ENCODE measurements around the gene BOD1. TPM values are rescaled to one million over a fixed set of nuclear protein-coding genes. Genes with fewer than 3 reads are reported as not detected.

The BOD1 gene
- total and polyA plus RNA-seq, 3 donors from 2014 or later: 59.4 to 88.1 (median 70.1) TPM

DNA sequence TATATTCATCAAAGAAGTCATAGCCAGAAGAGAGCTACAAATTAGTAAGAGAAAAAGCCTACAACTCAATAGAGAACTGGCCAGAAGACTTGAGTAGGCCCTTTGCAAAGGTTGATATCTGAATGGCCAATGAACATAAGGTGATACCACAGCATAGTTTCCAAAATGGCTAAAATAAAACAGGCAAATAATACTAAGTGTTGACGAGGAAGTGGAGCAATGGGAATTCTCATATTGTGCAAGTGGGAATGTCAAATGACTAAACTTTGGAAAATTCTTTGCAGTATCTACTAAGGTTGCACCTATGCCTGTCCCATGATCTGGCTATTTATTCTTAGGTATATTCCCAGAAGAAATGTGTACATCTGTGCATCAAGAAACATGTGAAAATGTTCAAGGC is 48.3 kb downstream of the BOD1 start:
- 88 to 96% methylated on average over 1 of the region's 1 CpG for WGBS, 2 donors
- no peak for DNase-seq
- no peak for TF ChIP-seq POLR2A (IDR thresholded peaks at IDR 0.05)
- TF ChIP-seq, protein P1, sequence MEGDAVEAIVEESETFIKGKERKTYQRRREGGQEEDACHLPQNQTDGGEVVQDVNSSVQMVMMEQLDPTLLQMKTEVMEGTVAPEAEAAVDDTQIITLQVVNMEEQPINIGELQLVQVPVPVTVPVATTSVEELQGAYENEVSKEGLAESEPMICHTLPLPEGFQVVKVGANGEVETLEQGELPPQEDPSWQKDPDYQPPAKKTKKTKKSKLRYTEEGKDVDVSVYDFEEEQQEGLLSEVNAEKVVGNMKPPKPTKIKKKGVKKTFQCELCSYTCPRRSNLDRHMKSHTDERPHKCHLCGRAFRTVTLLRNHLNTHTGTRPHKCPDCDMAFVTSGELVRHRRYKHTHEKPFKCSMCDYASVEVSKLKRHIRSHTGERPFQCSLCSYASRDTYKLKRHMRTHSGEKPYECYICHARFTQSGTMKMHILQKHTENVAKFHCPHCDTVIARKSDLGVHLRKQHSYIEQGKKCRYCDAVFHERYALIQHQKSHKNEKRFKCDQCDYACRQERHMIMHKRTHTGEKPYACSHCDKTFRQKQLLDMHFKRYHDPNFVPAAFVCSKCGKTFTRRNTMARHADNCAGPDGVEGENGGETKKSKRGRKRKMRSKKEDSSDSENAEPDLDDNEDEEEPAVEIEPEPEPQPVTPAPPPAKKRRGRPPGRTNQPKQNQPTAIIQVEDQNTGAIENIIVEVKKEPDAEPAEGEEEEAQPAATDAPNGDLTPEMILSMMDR (IDR thresholded peaks at IDR 0.05): no peak
- no peaks in the 10 kb centered on the region for H3K27me3 ChIP-seq
- no peak overlapping the region for H3K27ac ChIP-seq
- H3K4me1 ChIP-seq: peaks cover 6% of the 10 kb centered on the region
- H3K4me3 ChIP-seq: no peak overlapping the region
- intact Hi-C loops (cut with DNase I; ENCODE audit: low total_unique reads): no loop called here
- no peaks in the 10 kb centered on the region for H3K36me3 ChIP-seq (ENCODE audit: low read depth, missing control alignments)
- H3K9me3 ChIP-seq: no peaks in the 10 kb centered on the region

DNA sequence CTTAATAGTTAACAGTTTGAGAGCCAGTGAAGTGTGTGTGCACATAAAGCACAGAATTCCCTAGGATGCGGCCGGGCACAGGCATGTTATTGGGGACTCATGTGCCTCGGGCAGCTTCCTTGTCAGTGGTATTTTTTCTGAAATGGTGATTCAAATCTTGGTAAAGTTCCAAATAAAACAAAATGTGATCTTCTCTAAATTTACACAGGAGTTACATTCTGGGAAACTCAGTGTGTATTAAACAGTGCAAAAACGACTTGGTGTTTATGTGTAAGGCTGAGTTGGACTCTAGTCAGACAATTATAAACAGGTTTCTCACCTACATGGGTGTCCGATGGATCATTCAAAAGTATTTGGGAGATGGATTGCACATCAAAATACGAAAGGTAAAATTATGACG is 48.9 kb downstream of the BOD1 start:
- no peaks in the 10 kb centered on the region for H3K36me3 ChIP-seq (ENCODE audit: low read depth, missing control alignments)
- H3K4me3 ChIP-seq: no peak overlapping the region
- peaks cover 2% of the 10 kb centered on the region for H3K4me1 ChIP-seq
- 67 to 77% methylated on average over 7 of the region's 7 CpGs for WGBS, 2 donors
- intact Hi-C loops (cut with DNase I; ENCODE audit: low total_unique reads): no loop called here
- H3K27ac ChIP-seq: no peak overlapping the region
- TF ChIP-seq, protein P1 (IDR thresholded peaks at IDR 0.05): no peak
- TF ChIP-seq POLR2A (IDR thresholded peaks at IDR 0.05): no peak
- H3K27me3 ChIP-seq: no peaks in the 10 kb centered on the region
- no peak for DNase-seq
- H3K9me3 ChIP-seq: no peaks in the 10 kb centered on the region

DNA sequence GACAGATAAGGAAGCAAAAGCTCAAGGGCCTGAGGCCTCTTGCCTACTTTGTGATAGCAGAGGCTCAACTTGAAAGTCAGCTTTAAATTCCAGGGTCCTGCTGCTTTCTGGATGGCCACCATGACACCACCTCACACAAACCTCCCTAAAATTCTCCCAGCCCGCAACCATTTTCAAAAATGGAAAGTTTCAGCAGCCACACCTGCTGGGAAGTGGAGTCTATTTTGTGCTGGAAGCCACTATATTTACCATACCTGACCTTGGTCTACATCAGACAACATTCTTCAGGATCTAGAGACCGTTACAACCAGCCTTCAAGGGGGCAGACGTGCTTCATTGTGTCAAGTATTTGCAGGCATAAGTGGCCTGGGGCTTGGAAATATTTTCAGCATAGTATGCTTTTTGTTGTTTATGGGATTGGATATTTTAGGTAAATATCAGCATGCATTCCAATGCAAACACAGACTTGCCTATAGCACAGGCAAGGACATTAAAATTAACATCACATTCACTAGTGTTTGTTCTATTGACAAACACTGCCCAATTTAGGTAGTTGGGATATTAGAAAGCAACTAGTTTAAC is 50.9 kb downstream of the BOD1 start:
- WGBS, 2 donors: 68 to 94% methylated on average over 3 of the region's 3 CpGs
- intact Hi-C loops (cut with DNase I; ENCODE audit: low total_unique reads): no loop called here
- H3K4me1 ChIP-seq: no peaks in the 10 kb centered on the region

DNA sequence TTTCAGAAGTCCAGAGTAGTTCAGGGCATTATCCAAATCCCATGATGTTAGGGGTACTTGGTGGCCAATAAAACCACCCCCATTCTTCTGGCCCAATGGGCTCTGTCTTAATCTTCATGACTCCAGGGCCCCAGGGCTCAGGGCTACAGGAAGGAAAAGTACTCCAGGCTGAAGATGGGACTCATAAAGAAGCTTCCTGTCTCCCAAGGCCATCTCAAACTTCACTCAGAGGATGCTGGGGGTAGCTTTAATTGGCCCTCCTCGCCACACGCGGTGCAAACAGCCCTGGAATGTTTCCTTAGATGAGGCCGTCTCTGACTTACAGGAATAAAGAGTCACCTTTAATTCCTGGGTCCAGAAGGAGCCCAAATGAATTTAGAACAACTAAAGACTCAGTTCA is 52.3 kb downstream of the BOD1 start:
- no peaks in the 10 kb centered on the region for H3K36me3 ChIP-seq (ENCODE audit: low read depth, missing control alignments)
- TF ChIP-seq, protein P1 (IDR thresholded peaks at IDR 0.05): no peak
- TF ChIP-seq POLR2A (IDR thresholded peaks at IDR 0.05): no peak
- 49 to 63% methylated on average over 4 of the region's 4 CpGs for WGBS, 2 donors
- no peaks in the 10 kb centered on the region for H3K9me3 ChIP-seq
- no peak overlapping the region for H3K4me3 ChIP-seq
- H3K27ac ChIP-seq: no peak overlapping the region
- no peaks in the 10 kb centered on the region for H3K4me1 ChIP-seq
- intact Hi-C loops (cut with DNase I; ENCODE audit: low total_unique reads): no loop called here
- no peak for DNase-seq
- no peaks in the 10 kb centered on the region for H3K27me3 ChIP-seq

More for the DNA sequence above, 50.9 kb downstream of the BOD1 start:
- Histone ChIP-seq H3K4me3 (no peak overlapping the region), H3K9me3 (no peaks in the 10 kb centered on the region), H3K27me3 (no peaks in the 10 kb centered on the region), H3K27ac (no peak overlapping the region), H3K36me3 (ENCODE audit: low read depth, missing control alignments) (no peaks in the 10 kb centered on the region)
- no peak for DNase-seq
- TF ChIP-seq POLR2A (IDR thresholded peaks at IDR 0.05): no peak
- TF ChIP-seq, protein P1 (IDR thresholded peaks at IDR 0.05): no peak

DNA sequence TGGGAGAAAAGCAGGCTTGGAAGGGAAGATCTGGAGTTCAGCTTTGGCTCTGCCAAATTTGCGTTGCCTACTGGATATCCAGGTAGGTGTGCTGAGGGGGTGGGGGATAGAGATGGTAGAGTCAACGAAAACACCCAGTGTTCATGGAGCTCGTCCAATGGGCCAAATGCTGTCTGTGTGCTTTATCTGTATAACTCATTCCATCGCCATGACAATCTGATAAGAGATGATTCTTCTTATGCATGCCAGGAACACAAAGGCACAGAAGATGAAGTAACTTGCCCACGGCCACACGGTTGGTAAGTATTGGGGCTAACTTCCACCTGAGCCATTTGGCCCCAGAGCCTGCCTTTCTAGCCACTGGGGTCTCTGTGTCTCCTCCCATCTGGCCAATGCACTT is 53.2 kb downstream of the BOD1 start:
- intact Hi-C loops (cut with DNase I; ENCODE audit: low total_unique reads): no loop called here
- H3K4me3 ChIP-seq: no peak overlapping the region
- no peaks in the 10 kb centered on the region for H3K36me3 ChIP-seq (ENCODE audit: low read depth, missing control alignments)
- no peak for DNase-seq
- H3K9me3 ChIP-seq: no peaks in the 10 kb centered on the region
- 89 to 96% methylated on average over 6 of the region's 6 CpGs for WGBS, 2 donors
- no peak for TF ChIP-seq POLR2A (IDR thresholded peaks at IDR 0.05)
- TF ChIP-seq, protein P1 (IDR thresholded peaks at IDR 0.05): no peak
- no peaks in the 10 kb centered on the region for H3K4me1 ChIP-seq
- H3K27me3 ChIP-seq: no peaks in the 10 kb centered on the region
- H3K27ac ChIP-seq: no peak overlapping the region

Measured in testis (tissue), 3 donors.